Activated CD4-positive, alpha-beta T cell treated with anti-CD3 and anti-CD28 coated beads, Interleukin-2, amount 10 ng/mL, durations not matched to agents 7 days and 5 days (primary cell): ENCODE results near the gene PGA5. TPM values are rescaled to one million over a fixed set of nuclear protein-coding genes. Genes with fewer than 3 reads are reported as not detected.

Experiments
- CTCF ChIA-PET: fragments of 350-600 bp; sonication (Branson Sonifier 250); formaldehyde crosslinking; loops from one replicate; lab custom pipeline; 2021; ENCODE audit warnings: antibody characterized with exemption; lab: Charles Lee
- POLR2A ChIA-PET: fragments of 350-600 bp; sonication (Branson Sonifier 250); formaldehyde crosslinking; loops from one replicate; lab custom pipeline; 2021; ENCODE audit warnings: antibody characterized with exemption; lab: Charles Lee
- DNase-seq: peaks from one replicate; pipeline ENCODE4 v3.0.0-alpha.2; 2020
- H3K27ac Mint-ChIP-seq: one replicate; pipeline ENCODE4 v1.8.0; 2021; ENCODE audit warnings: mild to moderate bottlenecking, moderate library complexity, mixed read lengths
- H3K27me3 Mint-ChIP-seq: one replicate; pipeline ENCODE4 v1.8.0; 2021; ENCODE audit warnings: mixed read lengths
- H3K36me3 Mint-ChIP-seq: one replicate; pipeline ENCODE4 v1.8.0; 2021; ENCODE audit warnings: low read depth, mixed read lengths
- H3K4me1 Mint-ChIP-seq: one replicate; pipeline ENCODE4 v1.8.0; 2021; ENCODE audit warnings: mixed read lengths
- H3K4me3 Mint-ChIP-seq: one replicate; pipeline ENCODE4 v1.8.0; 2021; ENCODE audit warnings: mild to moderate bottlenecking, moderate library complexity, mixed read lengths
- H3K9me3 Mint-ChIP-seq: one replicate; pipeline ENCODE4 v1.8.0; 2021; ENCODE audit warnings: mixed read lengths
- total RNA-seq, 2 experiments: library from RNA; stranded (reverse); gene quantifications; one replicate each; pipeline ENCODE4 v1.2.3, GENCODE V29; 2021

Gene PGA5
- total RNA-seq, 2 experiments from 2014 or later = not detected

DNA sequence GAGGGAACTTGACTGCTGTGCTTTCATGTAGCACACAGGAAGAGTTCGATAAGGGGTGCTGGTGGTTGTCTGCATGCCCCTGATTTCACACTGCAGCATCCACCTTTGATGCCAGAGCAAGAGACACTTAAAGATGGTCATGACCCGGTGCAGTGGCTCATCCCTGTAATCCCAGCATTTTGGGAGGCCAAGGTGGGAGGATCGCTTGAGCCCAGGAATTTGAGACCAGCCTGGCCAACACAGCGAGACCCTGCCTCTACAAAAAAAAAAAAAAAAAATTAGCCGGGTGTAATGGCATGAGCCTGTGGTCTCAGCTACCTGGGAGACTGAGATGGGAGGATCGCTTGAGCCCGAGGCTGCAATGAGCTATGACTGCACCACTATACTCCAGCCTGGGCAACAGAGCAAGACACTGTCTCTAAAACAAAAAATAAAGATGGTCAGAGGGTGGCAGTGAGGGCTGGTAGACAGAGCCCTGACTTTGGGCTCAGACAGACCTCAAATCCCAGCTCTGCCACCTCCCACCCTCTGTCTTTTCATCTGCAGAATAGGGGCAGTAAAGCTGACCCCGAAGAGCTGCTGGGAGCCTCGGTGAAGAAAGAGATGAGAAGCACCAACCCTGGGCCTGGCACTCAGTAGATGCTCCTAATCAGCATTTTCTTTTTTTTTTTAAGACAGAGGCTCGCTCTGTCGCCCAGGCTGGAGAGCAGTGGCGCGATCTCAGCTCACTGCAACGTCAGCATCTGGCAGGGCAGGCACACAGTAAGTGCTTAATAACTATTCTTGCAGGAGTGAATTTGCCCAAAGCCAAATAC lies 36.4 kb downstream of the PGA5 start:
- Mint-ChIP-seq H3K4me3 (no peak overlapping the region), H3K9me3 (no peaks in the 10 kb centered on the region), H3K4me1 (no peaks in the 10 kb centered on the region), H3K27me3 (no peaks in the 10 kb centered on the region), H3K27ac (no peak overlapping the region), H3K36me3 (no peaks in the 10 kb centered on the region)
- ChIA-PET CTCF (interaction anchor here (0.6 to 1.7 kb wide), 2 partner anchors 18 to 92 kb away, joined by 3 to 8 read pairs; partner anchors contain the start of gene VWCE), POLR2A (no interaction called here)
- no peak for DNase-seq

DNA sequence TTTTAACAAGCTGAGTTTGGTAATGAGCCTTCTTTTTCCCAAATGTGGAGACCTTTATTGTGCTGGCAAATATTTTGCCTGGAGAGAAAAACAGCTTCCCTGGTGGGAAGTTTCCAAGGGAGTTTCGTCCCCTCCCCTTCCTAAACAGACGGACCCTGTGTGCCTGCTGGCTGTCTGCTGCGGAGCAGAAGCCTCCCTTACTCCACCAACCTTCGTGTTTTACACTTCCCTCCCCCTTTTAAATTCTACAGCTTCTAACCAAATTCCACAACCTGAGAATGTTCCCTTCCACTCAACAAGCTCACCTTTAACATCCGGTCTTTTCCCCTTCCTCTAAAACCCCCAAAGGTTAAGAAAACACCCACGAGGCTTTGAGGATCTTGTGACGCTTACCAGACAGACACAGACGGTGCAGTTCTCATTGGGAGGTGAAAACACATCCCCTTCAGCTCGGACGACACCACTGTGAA lies 37.1 kb downstream of the PGA5 start:
- H3K27ac Mint-ChIP-seq = no peak overlapping the region
- no peaks in the 10 kb centered on the region for H3K36me3 Mint-ChIP-seq
- no peak for DNase-seq
- no peaks in the 10 kb centered on the region for H3K27me3 Mint-ChIP-seq
- no peaks in the 10 kb centered on the region for H3K4me1 Mint-ChIP-seq
- CTCF ChIA-PET = interaction anchor here (1.2 to 1.7 kb wide), 2 partner anchors 17 to 35 kb away, joined by 3 to 8 read pairs; partner anchors contain the start of gene VWCE
- no peaks in the 10 kb centered on the region for H3K9me3 Mint-ChIP-seq
- H3K4me3 Mint-ChIP-seq = no peak overlapping the region
- POLR2A ChIA-PET = no interaction called here

GRCh38 chr11:61279934-61280659 lies 39.1 kb downstream of the PGA5 start:
- ChIA-PET CTCF (interaction anchor here (0.7 kb wide), 1 partner anchor 89 kb away, joined by 7 read pairs; no protein-coding TSS in a partner anchor), POLR2A (no interaction called here)
- no peaks in the 10 kb centered on the region for H3K27me3 Mint-ChIP-seq

GRCh38 chr11:61280883-61281580 lies 40.1 kb downstream of the PGA5 start:
- DNase-seq = no peak
- no peak overlapping the region for H3K4me3 Mint-ChIP-seq
- H3K27ac Mint-ChIP-seq = no peak overlapping the region
- CTCF ChIA-PET = interaction anchor here (0.6 to 1.9 kb wide), 2 partner anchors 13 to 28 kb away, joined by 3 to 5 read pairs; partner anchors contain the start of gene VWCE
- POLR2A ChIA-PET = no interaction called here
- no peaks in the 10 kb centered on the region for H3K9me3 Mint-ChIP-seq
- no peaks in the 10 kb centered on the region for H3K27me3 Mint-ChIP-seq
- no peaks in the 10 kb centered on the region for H3K36me3 Mint-ChIP-seq
- no peaks in the 10 kb centered on the region for H3K4me1 Mint-ChIP-seq

More at GRCh38 chr11:61279934-61280659, 39.1 kb downstream of the PGA5 start:
- no peaks in the 10 kb centered on the region for H3K4me1 Mint-ChIP-seq
- H3K9me3 Mint-ChIP-seq = no peaks in the 10 kb centered on the region
- DNase-seq = no peak
- H3K36me3 Mint-ChIP-seq = no peaks in the 10 kb centered on the region
- no peak overlapping the region for H3K4me3 Mint-ChIP-seq
- H3K27ac Mint-ChIP-seq = no peak overlapping the region

GRCh38 chr11:61281581-61282250 lies 40.7 kb downstream of the PGA5 start:
- H3K27me3 Mint-ChIP-seq = no peaks in the 10 kb centered on the region
- no peaks in the 10 kb centered on the region for H3K36me3 Mint-ChIP-seq
- no peaks in the 10 kb centered on the region for H3K4me1 Mint-ChIP-seq
- POLR2A ChIA-PET = no interaction called here
- H3K9me3 Mint-ChIP-seq = no peaks in the 10 kb centered on the region
- peak; percentile 15 for DNase-seq
- CTCF ChIA-PET = interaction anchor here (0.6 to 1.9 kb wide), 2 partner anchors 13 to 27 kb away, joined by 3 to 5 read pairs; partner anchors contain the start of gene VWCE
- H3K27ac Mint-ChIP-seq = no peak overlapping the region
- no peak overlapping the region for H3K4me3 Mint-ChIP-seq

DNA sequence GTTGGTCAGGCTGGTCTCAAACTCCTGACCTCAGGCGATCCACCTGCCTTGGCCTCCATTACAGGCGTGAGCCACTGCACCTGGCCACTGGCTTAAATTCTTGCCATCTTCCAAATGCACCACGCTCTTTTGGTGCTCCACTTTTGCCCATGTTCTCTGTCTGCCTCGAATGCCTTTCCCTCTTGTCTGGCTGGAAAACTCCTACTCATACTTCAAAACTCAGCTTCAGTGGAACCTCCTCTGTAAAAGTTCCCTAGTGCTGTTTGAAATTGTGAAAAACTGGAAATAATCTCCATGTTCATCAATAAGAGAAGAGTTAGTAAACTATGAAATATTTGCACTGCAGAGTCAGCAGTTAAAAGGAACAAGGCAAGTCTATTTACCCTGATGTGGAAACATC lies 42.6 kb downstream of the PGA5 start:
- CTCF ChIA-PET = interaction anchor here (0.9 to 1.1 kb wide), 2 partner anchors 15 to 345 kb away, joined by 3 read pairs; no protein-coding TSS in a partner anchor
- H3K9me3 Mint-ChIP-seq = no peaks in the 10 kb centered on the region
- no peak for DNase-seq
- no peak overlapping the region for H3K4me3 Mint-ChIP-seq
- H3K27me3 Mint-ChIP-seq = no peaks in the 10 kb centered on the region
- POLR2A ChIA-PET = no interaction called here
- H3K27ac Mint-ChIP-seq = no peak overlapping the region
- H3K36me3 Mint-ChIP-seq = no peaks in the 10 kb centered on the region
- H3K4me1 Mint-ChIP-seq = no peaks in the 10 kb centered on the region

DNA sequence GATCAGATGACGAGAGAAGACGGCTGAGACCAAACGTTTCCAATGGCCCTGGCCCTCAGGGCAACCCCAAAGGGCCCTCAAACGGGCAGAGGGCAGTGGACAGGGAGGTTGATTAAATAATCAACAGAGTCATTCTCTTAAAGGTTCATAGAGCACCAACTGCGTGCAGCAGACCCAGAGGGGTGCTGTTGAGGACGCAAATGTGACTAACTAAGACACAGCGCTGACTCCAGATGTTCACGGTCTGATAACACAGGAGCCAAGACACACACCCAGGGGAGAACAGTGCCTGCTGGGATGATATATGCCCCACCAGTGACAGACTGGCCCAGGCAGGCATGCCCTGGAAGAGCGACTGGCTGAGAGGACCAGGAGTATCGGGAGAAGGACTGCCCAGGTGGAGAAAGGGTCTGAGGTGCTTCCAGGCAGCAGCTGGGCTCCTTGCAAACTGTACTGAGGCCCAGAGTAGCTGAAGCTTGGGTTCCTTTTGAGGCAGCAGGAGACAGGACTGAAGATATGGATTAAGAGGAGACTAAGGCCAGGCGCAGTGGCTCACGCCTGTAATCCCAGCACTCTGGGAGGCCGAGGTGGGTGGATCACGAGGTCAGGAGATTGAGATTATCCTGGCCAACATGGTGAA lies 46.5 kb downstream of the PGA5 start:
- POLR2A ChIA-PET = no interaction called here
- DNase-seq = no peak
- peaks cover 3% of the 10 kb centered on the region for H3K27me3 Mint-ChIP-seq
- no peaks in the 10 kb centered on the region for H3K9me3 Mint-ChIP-seq
- no peak overlapping the region for H3K27ac Mint-ChIP-seq
- H3K36me3 Mint-ChIP-seq = no peaks in the 10 kb centered on the region
- CTCF ChIA-PET = interaction anchor here (1.4 kb wide), 1 partner anchor 11 kb away, joined by 3 read pairs; no protein-coding TSS in a partner anchor
- no peak overlapping the region for H3K4me3 Mint-ChIP-seq
- no peaks in the 10 kb centered on the region for H3K4me1 Mint-ChIP-seq

DNA sequence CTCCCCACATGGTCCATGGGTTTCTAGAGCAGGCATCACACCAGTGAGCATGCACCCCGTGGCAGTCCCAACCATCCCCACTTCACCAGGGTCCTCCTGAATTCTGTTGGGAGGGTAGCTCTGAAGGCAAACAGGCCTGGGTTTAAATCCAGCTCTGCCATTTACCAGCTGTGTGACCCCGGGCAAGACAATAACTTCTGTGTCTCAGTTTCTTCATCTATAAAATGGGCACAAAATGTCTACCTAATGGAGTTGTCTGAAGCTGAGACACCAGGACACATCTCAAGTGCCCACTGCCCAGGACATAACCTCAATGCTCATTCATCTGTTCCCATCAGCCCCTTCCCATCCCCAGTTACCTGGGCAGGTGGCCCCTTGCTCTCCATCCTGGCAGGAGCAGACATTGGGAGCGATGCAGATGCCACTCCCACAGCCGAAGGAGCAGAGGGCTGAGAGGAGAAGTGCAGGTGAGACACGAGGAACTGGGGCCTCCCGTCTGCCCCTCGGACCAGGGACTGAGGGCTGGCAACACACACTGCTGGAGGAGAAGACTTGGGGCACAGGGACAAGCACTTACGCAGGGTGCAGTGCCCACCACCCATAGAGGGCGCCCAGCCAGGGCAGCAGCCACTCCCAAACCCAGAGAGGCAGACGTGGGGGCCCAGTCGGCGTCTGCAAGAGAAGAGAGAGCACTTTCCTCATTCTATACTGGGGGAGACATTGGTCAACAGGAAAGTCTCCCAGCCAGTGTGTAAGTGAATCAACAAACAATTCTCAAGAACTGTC lies 50.1 kb downstream of the PGA5 start:
- Mint-ChIP-seq H3K27me3 (peaks cover 14% of the 10 kb centered on the region), H3K9me3 (no peaks in the 10 kb centered on the region), H3K27ac (no peak overlapping the region), H3K4me3 (no peak overlapping the region), H3K4me1 (peaks cover 13% of the 10 kb centered on the region), H3K36me3 (no peaks in the 10 kb centered on the region)
- ChIA-PET CTCF (interaction anchor here (1.0 kb wide), 1 partner anchor 36 kb away, joined by 3 read pairs; no protein-coding TSS in a partner anchor), POLR2A (no interaction called here)
- no peak for DNase-seq

DNA sequence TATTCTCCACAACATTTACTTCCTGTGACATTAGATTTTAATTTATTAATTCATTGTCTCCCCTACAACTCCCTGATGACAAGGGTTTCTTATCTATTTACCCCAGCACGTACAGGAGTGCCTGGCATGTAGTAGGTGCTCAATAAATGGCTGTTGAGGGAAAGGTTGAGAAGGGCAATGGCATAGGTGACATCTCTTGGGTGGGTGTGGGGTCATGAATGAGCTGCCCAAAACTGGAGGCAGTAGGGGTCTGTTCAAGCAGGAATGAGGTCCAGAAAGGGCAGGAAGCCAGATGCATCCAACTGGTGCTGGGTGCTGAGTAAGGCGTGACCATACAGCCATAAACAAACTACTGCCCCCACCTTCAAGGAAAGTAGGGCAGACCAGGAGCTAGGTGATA lies 51.4 kb downstream of the PGA5 start:
- H3K27ac Mint-ChIP-seq = no peak overlapping the region
- no peak for DNase-seq
- peaks cover 14% of the 10 kb centered on the region for H3K27me3 Mint-ChIP-seq
- H3K9me3 Mint-ChIP-seq = no peaks in the 10 kb centered on the region
- H3K36me3 Mint-ChIP-seq = peaks cover 5% of the 10 kb centered on the region
- ChIA-PET POLR2A (no interaction called here), CTCF (no interaction called here)
- H3K4me1 Mint-ChIP-seq = peaks cover 19% of the 10 kb centered on the region
- H3K4me3 Mint-ChIP-seq = no peak overlapping the region

DNA sequence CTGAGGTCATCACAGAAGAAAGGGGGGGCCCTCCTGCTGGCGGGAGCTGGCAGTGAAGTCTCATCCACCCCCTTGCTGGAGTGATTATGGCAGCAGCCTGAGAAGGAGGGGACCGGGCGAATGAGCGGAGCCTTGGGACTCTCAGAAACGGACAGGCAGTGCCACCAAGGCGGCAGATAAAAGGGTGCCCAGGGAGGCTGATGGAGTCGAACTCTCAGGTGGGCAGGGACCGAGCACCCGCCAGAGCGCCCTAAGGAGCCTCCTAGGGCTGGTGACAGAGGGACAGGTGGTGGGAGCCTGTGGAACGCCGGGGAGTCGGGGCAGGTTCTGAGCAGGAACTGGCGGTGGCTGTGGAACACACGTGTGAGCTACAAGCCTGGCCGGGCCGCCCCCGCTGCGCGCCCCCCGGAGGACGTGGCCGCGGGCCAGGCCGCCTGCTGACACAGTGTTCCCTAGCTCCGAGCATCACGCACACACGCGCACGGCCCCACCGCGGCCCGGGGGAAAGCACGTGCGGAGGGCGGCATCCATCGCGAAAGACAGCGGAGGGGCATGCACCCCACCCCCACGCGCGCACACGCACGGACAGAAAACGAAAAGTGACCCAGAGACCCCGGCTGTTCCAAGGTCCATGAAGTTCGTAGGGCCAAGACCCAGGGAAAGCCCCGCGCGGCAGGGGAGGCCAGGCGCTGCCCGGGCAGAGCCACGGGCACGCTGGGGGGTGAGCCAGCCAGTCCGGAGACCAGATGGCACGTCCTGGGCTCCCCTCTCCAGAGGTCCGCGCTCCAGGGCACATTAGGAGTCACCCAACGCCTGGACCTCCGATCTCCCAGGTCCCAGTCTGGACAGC lies 53.1 kb downstream of the PGA5 start:
- POLR2A ChIA-PET = no interaction called here
- DNase-seq = peak; percentile 17
- Mint-ChIP-seq H3K4me3 (peak overlapping the region; percentile 70), H3K9me3 (no peaks in the 10 kb centered on the region), H3K27ac (peak overlapping the region; percentile 36), H3K36me3 (peaks cover 18% of the 10 kb centered on the region), H3K27me3 (peaks cover 14% of the 10 kb centered on the region), H3K4me1 (peaks cover 36% of the 10 kb centered on the region)
- CTCF ChIA-PET = interaction anchor here (0.8 to 2.0 kb wide), 6 partner anchors 12 to 322 kb away, joined by 3 to 8 read pairs (median 4); partner anchors contain the start of gene CD6
